Measurements from ENCODE around the gene GOLGA5.
A peak's percentile ranks its signal among the peaks of the same experiment; 100 is the strongest.
"Not testable (repeated sequence)": the region's sequence is repeated elsewhere in the genome, so short reads cannot be mapped to it uniquely, and the experiment has no call there.

GOLGA5 gene

GRCh38 chr14:92759679-92760523, 34.2 kb upstream of the GOLGA5 start:
- ATAC-seq (replicated peaks; ENCODE audit: extremely low read depth, poor library complexity, severe bottlenecking), result no peak
- peaks cover 7% of the 10 kb centered on the region for H3K4me1 Mint-ChIP-seq
- H3K27me3 Mint-ChIP-seq, result no peaks in the 10 kb centered on the region
- DNase-seq (ENCODE audit: low spot score in 2 of 2), result no peak
- no peaks in the 10 kb centered on the region for H3K9me3 Mint-ChIP-seq
- H3K4me3 Mint-ChIP-seq, result no peak overlapping the region
- H3K36me3 Mint-ChIP-seq (ENCODE audit: insufficient read depth), result no peaks in the 10 kb centered on the region
- H3K27ac Mint-ChIP-seq (ENCODE audit: low read depth), result peak overlapping the region; percentile 29

DNA sequence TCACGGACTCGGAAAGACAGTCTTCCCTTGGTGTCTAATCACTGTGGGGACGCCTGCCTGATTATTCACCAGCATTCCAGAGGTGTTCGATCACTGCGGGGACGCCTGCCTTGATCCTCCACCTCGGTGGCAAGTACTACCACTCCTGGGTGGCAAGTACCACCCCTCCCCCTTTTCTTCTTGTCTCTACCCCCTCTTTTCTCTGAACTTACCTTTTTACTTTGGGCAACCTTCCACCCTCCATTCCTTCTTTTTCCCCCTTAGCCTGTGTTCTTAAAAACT, 33.6 kb upstream of the GOLGA5 start:
- peak overlapping the region; percentile 29 for H3K27ac Mint-ChIP-seq (ENCODE audit: low read depth)
- no peak overlapping the region for H3K4me3 Mint-ChIP-seq
- peaks cover 7% of the 10 kb centered on the region for H3K4me1 Mint-ChIP-seq
- no peaks in the 10 kb centered on the region for H3K9me3 Mint-ChIP-seq
- DNase-seq (ENCODE audit: low spot score in 2 of 2) (no peak), ATAC-seq (replicated peaks; ENCODE audit: extremely low read depth, poor library complexity, severe bottlenecking) (no peak)
- H3K27me3 Mint-ChIP-seq, result no peaks in the 10 kb centered on the region
- no peaks in the 10 kb centered on the region for H3K36me3 Mint-ChIP-seq (ENCODE audit: insufficient read depth)

DNA sequence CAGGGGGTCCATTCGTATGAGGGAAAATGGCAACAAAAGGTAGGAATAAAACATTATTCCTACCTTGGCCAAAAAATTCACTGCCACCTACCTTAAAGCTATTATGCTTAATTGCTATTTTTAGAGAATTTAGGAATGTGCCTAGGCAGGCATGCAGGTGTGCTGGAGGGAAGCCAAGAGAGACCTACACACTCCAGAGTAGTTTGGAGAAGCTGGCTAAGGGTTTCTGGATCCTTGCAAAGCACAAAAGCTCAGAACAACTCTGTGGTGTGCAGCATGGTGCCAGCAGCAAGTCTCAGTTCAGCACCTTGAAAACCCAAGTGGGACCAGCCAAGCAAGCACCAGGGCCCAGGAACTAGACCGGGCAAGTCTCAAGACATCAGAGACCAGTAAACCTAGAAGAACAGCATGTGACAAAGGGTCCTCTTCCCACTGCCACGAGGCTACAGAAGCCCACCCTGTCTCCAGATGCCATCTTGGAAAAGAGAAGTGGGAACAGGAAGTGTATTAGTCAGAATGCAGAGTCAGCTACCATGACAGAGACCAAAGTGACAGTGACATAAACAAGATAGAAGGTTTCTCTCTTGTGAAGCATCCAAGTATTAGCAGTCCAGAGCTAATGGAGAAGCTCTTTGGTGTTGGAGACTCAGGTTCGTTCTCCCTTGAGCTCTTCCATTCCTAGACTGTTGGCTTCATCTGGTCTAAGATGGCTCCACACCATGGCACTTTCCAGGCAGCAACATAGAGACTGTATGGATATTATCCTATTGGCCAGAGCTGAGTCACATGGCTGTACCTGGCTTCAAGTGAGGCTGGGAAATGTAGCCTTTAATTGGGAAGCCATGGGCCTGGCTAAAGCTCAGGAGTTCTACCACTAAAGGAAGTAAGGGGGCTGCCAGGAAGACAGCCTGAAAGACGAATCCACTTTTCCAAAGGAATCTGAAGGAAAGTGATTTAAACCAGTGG, 30.2 kb upstream of the GOLGA5 start:
- H3K9me3 Mint-ChIP-seq; H3K27ac Mint-ChIP-seq (ENCODE audit: low read depth); DNase-seq (ENCODE audit: low spot score in 2 of 2); ATAC-seq (replicated peaks; ENCODE audit: extremely low read depth, poor library complexity, severe bottlenecking); H3K27me3 Mint-ChIP-seq; H3K4me1 Mint-ChIP-seq; H3K36me3 Mint-ChIP-seq (ENCODE audit: insufficient read depth); H3K4me3 Mint-ChIP-seq: not testable (repeated sequence)

- ATAC-seq (replicated peaks; ENCODE audit: extremely low read depth, poor library complexity, severe bottlenecking), result peak; percentile 83
Measured at GRCh38 chr14:92768236-92768635, 25.9 kb upstream of the GOLGA5 start.

DNA sequence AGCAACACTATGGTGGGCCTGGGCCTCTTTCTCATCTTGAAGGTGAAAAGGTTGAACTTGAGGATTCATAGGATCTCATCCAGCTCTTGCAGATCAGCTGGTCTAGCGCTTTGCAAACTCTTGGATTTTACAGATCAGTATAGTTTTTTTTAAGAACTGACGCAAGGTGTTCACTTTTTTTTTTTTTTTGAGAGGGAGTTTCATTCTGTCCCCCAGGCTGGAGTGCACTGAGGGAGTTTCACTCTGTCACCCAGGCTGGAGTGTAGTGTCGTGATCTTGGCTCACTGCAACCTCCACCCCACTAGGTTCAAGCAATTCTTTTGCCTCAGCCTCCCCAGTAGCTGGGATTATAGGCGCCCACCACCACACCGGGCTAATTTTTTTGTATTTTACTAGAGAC, 25.3 kb upstream of the GOLGA5 start:
- no peak overlapping the region for H3K27ac Mint-ChIP-seq (ENCODE audit: low read depth)
- H3K27me3 Mint-ChIP-seq, result no peaks in the 10 kb centered on the region
- H3K4me1 Mint-ChIP-seq, result no peaks in the 10 kb centered on the region
- no peaks in the 10 kb centered on the region for H3K9me3 Mint-ChIP-seq
- H3K36me3 Mint-ChIP-seq (ENCODE audit: insufficient read depth), result no peaks in the 10 kb centered on the region
- no peak for ATAC-seq (replicated peaks; ENCODE audit: extremely low read depth, poor library complexity, severe bottlenecking)
- no peak overlapping the region for H3K4me3 Mint-ChIP-seq
- no peak for DNase-seq (ENCODE audit: low spot score in 2 of 2)

More at GRCh38 chr14:92768236-92768635, 25.9 kb upstream of the GOLGA5 start:
- peak in 1 of 2 donors; percentile 13 for DNase-seq (ENCODE audit: low spot score in 2 of 2)
- H3K27ac Mint-ChIP-seq (ENCODE audit: low read depth); H3K27me3 Mint-ChIP-seq; H3K4me3 Mint-ChIP-seq; H3K9me3 Mint-ChIP-seq; H3K4me1 Mint-ChIP-seq; H3K36me3 Mint-ChIP-seq (ENCODE audit: insufficient read depth): not testable (repeated sequence)

- ATAC-seq (replicated peaks; ENCODE audit: extremely low read depth, poor library complexity, severe bottlenecking), result no peak
- Mint-ChIP-seq H3K27ac (ENCODE audit: low read depth) (no peak overlapping the region), H3K4me3 (no peak overlapping the region)
Measured at GRCh38 chr14:92770484-92770883, 23.6 kb upstream of the GOLGA5 start.

GRCh38 chr14:92774572-92774971, 19.5 kb upstream of the GOLGA5 start:
- DNase-seq (ENCODE audit: low spot score in 2 of 2) (no peak), ATAC-seq (replicated peaks; ENCODE audit: extremely low read depth, poor library complexity, severe bottlenecking) (no peak)
- Mint-ChIP-seq H3K36me3 (ENCODE audit: insufficient read depth) (peaks cover 2% of the 10 kb centered on the region), H3K9me3 (no peaks in the 10 kb centered on the region), H3K27ac (ENCODE audit: low read depth) (no peak overlapping the region), H3K4me3 (no peak overlapping the region), H3K27me3 (no peaks in the 10 kb centered on the region), H3K4me1 (no peaks in the 10 kb centered on the region)

More at GRCh38 chr14:92770484-92770883, 23.6 kb upstream of the GOLGA5 start:
- no peaks in the 10 kb centered on the region for H3K9me3 Mint-ChIP-seq
- H3K36me3 Mint-ChIP-seq (ENCODE audit: insufficient read depth), result peaks cover 2% of the 10 kb centered on the region
- DNase-seq (ENCODE audit: low spot score in 2 of 2), result no peak
- H3K4me1 Mint-ChIP-seq, result no peaks in the 10 kb centered on the region
- H3K27me3 Mint-ChIP-seq, result no peaks in the 10 kb centered on the region

DNA sequence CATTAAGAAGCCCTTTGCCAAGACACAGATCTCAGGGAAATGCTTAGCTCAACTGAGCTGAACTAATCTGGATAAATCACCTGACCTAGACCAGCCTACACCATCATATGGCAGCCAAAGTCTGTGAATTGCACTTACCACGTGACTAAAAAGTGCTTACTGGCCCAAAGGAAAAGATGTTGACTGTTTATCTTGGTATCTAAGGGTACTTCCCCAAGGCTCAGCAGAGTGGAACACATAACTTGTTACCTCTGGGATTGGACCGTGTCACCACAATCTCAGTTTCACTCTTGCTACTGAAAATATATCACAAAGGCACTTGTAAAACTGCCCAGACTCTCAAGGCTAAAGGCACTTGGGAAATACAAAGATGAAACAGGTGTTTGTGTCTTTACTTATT, 18.8 kb upstream of the GOLGA5 start:
- ATAC-seq (replicated peaks; ENCODE audit: extremely low read depth, poor library complexity, severe bottlenecking), result peak; percentile 82
- H3K4me3 Mint-ChIP-seq; H3K27me3 Mint-ChIP-seq; DNase-seq (ENCODE audit: low spot score in 2 of 2); H3K27ac Mint-ChIP-seq (ENCODE audit: low read depth); H3K9me3 Mint-ChIP-seq; H3K36me3 Mint-ChIP-seq (ENCODE audit: insufficient read depth); H3K4me1 Mint-ChIP-seq: not testable (repeated sequence)

DNA sequence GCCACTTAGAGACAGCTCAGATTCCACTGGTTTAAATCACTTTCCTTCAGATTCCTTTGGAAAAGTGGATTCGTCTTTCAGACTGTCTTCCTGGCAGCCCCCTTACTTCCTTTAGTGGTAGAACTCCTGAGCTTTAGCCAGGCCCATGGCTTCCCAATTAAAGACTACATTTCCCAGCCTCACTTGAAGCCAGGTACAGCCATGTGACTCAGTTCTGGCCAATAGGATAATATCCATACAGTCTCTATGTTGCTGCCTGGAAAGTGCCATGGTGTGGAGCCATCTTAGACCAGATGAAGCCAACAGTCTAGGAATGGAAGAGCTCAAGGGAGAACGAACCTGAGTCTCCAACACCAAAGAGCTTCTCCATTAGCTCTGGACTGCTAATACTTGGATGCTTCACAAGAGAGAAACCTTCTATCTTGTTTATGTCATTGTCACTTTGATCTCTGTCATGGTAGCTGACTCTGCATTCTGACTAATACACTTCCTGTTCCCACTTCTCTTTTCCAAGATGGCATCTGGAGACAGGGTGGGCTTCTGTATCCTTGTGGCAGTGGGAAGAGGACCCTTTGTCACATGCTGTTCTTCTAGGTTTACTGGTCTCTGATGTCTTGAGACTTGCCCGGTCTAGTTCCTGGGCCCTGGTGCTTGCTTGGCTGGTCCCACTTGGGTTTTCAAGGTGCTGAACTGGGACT, 15.1 kb upstream of the GOLGA5 start:
- ATAC-seq (replicated peaks; ENCODE audit: extremely low read depth, poor library complexity, severe bottlenecking); H3K4me1 Mint-ChIP-seq; H3K27ac Mint-ChIP-seq (ENCODE audit: low read depth); H3K27me3 Mint-ChIP-seq; H3K9me3 Mint-ChIP-seq; DNase-seq (ENCODE audit: low spot score in 2 of 2); H3K4me3 Mint-ChIP-seq; H3K36me3 Mint-ChIP-seq (ENCODE audit: insufficient read depth): not testable (repeated sequence)

GRCh38 chr14:92780444-92781232, 13.5 kb upstream of the GOLGA5 start:
- H3K27me3 Mint-ChIP-seq, result no peaks in the 10 kb centered on the region
- H3K27ac Mint-ChIP-seq (ENCODE audit: low read depth), result no peak overlapping the region
- no peaks in the 10 kb centered on the region for H3K36me3 Mint-ChIP-seq (ENCODE audit: insufficient read depth)
- no peak overlapping the region for H3K4me3 Mint-ChIP-seq
- ATAC-seq (replicated peaks; ENCODE audit: extremely low read depth, poor library complexity, severe bottlenecking) (peak; percentile 42), DNase-seq (ENCODE audit: low spot score in 2 of 2) (no peak)
- no peaks in the 10 kb centered on the region for H3K4me1 Mint-ChIP-seq
- no peaks in the 10 kb centered on the region for H3K9me3 Mint-ChIP-seq

DNA sequence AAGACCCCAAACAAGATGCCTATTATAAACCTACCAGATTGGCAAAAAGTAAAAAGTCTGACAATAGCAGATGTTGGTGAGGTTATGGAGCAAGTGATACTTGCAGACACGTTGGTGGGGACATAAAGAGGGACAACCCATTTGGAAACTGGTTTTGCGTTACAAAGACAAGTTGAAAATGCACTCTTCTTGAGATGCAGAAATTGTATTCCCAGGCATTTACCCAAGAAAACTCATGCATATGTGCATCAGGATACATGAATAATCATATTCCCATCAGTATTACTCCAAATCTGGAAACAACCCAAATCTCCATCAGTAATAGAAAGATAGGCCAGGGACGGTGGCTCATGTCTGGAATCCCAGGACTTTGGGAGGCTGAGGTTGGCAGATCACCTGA, 12.8 kb upstream of the GOLGA5 start:
- DNase-seq (ENCODE audit: low spot score in 2 of 2) (no peak), ATAC-seq (replicated peaks; ENCODE audit: extremely low read depth, poor library complexity, severe bottlenecking) (no peak)
- H3K4me1 Mint-ChIP-seq, result no peaks in the 10 kb centered on the region
- no peaks in the 10 kb centered on the region for H3K9me3 Mint-ChIP-seq
- no peaks in the 10 kb centered on the region for H3K36me3 Mint-ChIP-seq (ENCODE audit: insufficient read depth)
- no peaks in the 10 kb centered on the region for H3K27me3 Mint-ChIP-seq
- no peak overlapping the region for H3K27ac Mint-ChIP-seq (ENCODE audit: low read depth)
- H3K4me3 Mint-ChIP-seq, result no peak overlapping the region
